BLaER1 treated with 17β-estradiol and CSF1 and Interleukin-3, amounts not matched to agents 10 nM and 100 nM (cell line): ENCODE results near the gene ECT2L.

Experiments
- H3K27ac ChIP-seq, 11 experiments: shearing (Covaris generic); formaldehyde crosslinking; 2 replicates each; pipeline ENCODE4 v1.8.1; 2022
- H3K27me3 ChIP-seq, 11 experiments: shearing (Covaris generic); formaldehyde crosslinking; 2 replicates each; pipeline ENCODE4 v1.8.1; 2022
- H3K36me3 ChIP-seq, 11 experiments: shearing (Covaris generic); formaldehyde crosslinking; 2 replicates each; pipeline ENCODE4 v1.8.1; 2022
- H3K4me1 ChIP-seq, 10 experiments: shearing (Covaris generic); formaldehyde crosslinking; 2 replicates each; pipeline ENCODE4 v1.8.1; 2022
- H3K4me2 ChIP-seq, 11 experiments: shearing (Covaris generic); formaldehyde crosslinking; 2 replicates each; pipeline ENCODE4 v1.8.1; 2022
- H3K4me3 ChIP-seq, 10 experiments: shearing (Covaris generic); formaldehyde crosslinking; 2 replicates each; pipeline ENCODE4 v1.8.1; 2022
- H3K9ac ChIP-seq, 11 experiments: shearing (Covaris generic); formaldehyde crosslinking; 2 replicates each; pipeline ENCODE4 v1.8.1; 2022
- H3K9me3 ChIP-seq, 11 experiments: shearing (Covaris generic); formaldehyde crosslinking; replicated peaks in 1 of 11; 2 replicates each; pipeline ENCODE4 v1.8.1; 2022
- H4K20me1 ChIP-seq, 11 experiments: shearing (Covaris generic); formaldehyde crosslinking; 2 replicates each; pipeline ENCODE4 v1.8.1; 2022
- Cebpa-rat ChIP-seq, 11 experiments: shearing (Covaris generic); IDR thresholded peaks; 2 replicates each; pipeline ENCODE4 v1.8.1; 2022

ECT2L gene

GRCh38 chr6:138774370-138774769 is 21.5 kb upstream of the ECT2L start:
- Histone ChIP-seq H3K4me3 (peak overlapping the region; percentile 70 to 93 (median 88)), H3K27ac (peak overlapping the region in 8 of 11 experiments; percentile 89 to 98 (median 94); a peak in 11 of 22 replicates)
- no peak for TF ChIP-seq Cebpa-rat (IDR thresholded peaks at IDR 0.05)

GRCh38 chr6:138776659-138777058 is 19.2 kb upstream of the ECT2L start:
- no peaks in the 10 kb centered on the region for H4K20me1 ChIP-seq
- no peak overlapping the region for H3K27ac ChIP-seq
- H3K27me3 ChIP-seq: no peaks in the 10 kb centered on the region
- H3K9ac ChIP-seq: 0 out of 22 replicates have a peak overlapping the region, but pooled peaks of 1 of the 11 experiments have one; percentile 8
- H3K4me1 ChIP-seq: peaks cover 14 to 23% (median 19%) of the 10 kb centered on the region in 10 experiments
- H3K4me2 ChIP-seq: no peak overlapping the region
- no peaks in the 10 kb centered on the region for H3K9me3 ChIP-seq
- TF ChIP-seq Cebpa-rat (IDR thresholded peaks at IDR 0.05): no peak
- no peak overlapping the region for H3K4me3 ChIP-seq
- H3K36me3 ChIP-seq: peaks cover 11 to 40% (median 13%) of the 10 kb centered on the region in 11 experiments; a peak in 16 of 22 replicates

More at GRCh38 chr6:138774370-138774769, 21.5 kb upstream of the ECT2L start:
- peak overlapping the region; percentile 79 to 97 (median 89) for H3K4me2 ChIP-seq
- H4K20me1 ChIP-seq: no peaks in the 10 kb centered on the region
- no peaks in the 10 kb centered on the region for H3K9me3 ChIP-seq
- H3K27me3 ChIP-seq: no peaks in the 10 kb centered on the region
- peaks cover 0 to 19% (median 0%) of the 10 kb centered on the region in 11 experiments; a peak in 8 of 22 replicates for H3K36me3 ChIP-seq
- peaks cover 15 to 23% (median 19%) of the 10 kb centered on the region in 10 experiments for H3K4me1 ChIP-seq
- H3K9ac ChIP-seq: peak overlapping the region; percentile 84 to 94 (median 90)

GRCh38 chr6:138778331-138778730 is 17.6 kb upstream of the ECT2L start:
- no peak overlapping the region for H3K27ac ChIP-seq
- H3K9me3 ChIP-seq: no peaks in the 10 kb centered on the region
- no peak overlapping the region for H3K4me2 ChIP-seq
- peaks cover 7 to 14% (median 11%) of the 10 kb centered on the region in 10 experiments; a peak in 19 of 20 replicates for H3K4me1 ChIP-seq
- H3K9ac ChIP-seq: no peak overlapping the region
- no peak overlapping the region for H3K4me3 ChIP-seq
- peaks cover 11 to 56% (median 24%) of the 10 kb centered on the region in 11 experiments; a peak in 17 of 22 replicates for H3K36me3 ChIP-seq
- no peaks in the 10 kb centered on the region for H3K27me3 ChIP-seq
- H4K20me1 ChIP-seq: no peaks in the 10 kb centered on the region
- no peak for TF ChIP-seq Cebpa-rat (IDR thresholded peaks at IDR 0.05)

- peaks cover 15 to 74% (median 50%) of the 10 kb centered on the region in 11 experiments; a peak in 19 of 22 replicates for H3K36me3 ChIP-seq
Observed at GRCh38 chr6:138782243-138782642, 13.6 kb upstream of the ECT2L start.

GRCh38 chr6:138785079-138785478 is 10.8 kb upstream of the ECT2L start:
- H3K36me3 ChIP-seq: peaks cover 25 to 85% (median 71%) of the 10 kb centered on the region in 11 experiments; a peak in 21 of 22 replicates
- H3K4me2 ChIP-seq: no peak overlapping the region
- H4K20me1 ChIP-seq: no peaks in the 10 kb centered on the region
- no peak overlapping the region for H3K9ac ChIP-seq
- no peaks in the 10 kb centered on the region for H3K27me3 ChIP-seq
- no peak overlapping the region for H3K4me3 ChIP-seq
- no peak overlapping the region for H3K27ac ChIP-seq
- H3K9me3 ChIP-seq: no peaks in the 10 kb centered on the region
- no peaks in the 10 kb centered on the region for H3K4me1 ChIP-seq
- TF ChIP-seq Cebpa-rat (IDR thresholded peaks at IDR 0.05): no peak

More at GRCh38 chr6:138782243-138782642, 13.6 kb upstream of the ECT2L start:
- Histone ChIP-seq H3K27me3 (no peaks in the 10 kb centered on the region), H3K27ac (no peak overlapping the region), H3K9me3 (no peaks in the 10 kb centered on the region), H4K20me1 (no peaks in the 10 kb centered on the region), H3K4me3 (no peak overlapping the region), H3K9ac (no peak overlapping the region), H3K4me2 (no peak overlapping the region), H3K4me1 (no peaks in the 10 kb centered on the region)
- TF ChIP-seq Cebpa-rat (IDR thresholded peaks at IDR 0.05): no peak

GRCh38 chr6:138785980-138786379 is 9.9 kb upstream of the ECT2L start:
- H3K4me1 ChIP-seq: no peaks in the 10 kb centered on the region
- H3K4me2 ChIP-seq: no peak overlapping the region
- H3K36me3 ChIP-seq: peaks cover 22 to 86% (median 73%) of the 10 kb centered on the region in 11 experiments; a peak in 21 of 22 replicates
- H4K20me1 ChIP-seq: no peaks in the 10 kb centered on the region
- H3K27me3 ChIP-seq: no peaks in the 10 kb centered on the region
- no peak overlapping the region for H3K4me3 ChIP-seq
- H3K9me3 ChIP-seq: no peaks in the 10 kb centered on the region
- no peak overlapping the region for H3K9ac ChIP-seq
- TF ChIP-seq Cebpa-rat (IDR thresholded peaks at IDR 0.05): no peak
- H3K27ac ChIP-seq: no peak overlapping the region

- Histone ChIP-seq H3K4me1 (no peaks in the 10 kb centered on the region), H3K4me3 (no peak overlapping the region), H3K9me3 (no peaks in the 10 kb centered on the region), H4K20me1 (no peaks in the 10 kb centered on the region), H3K36me3 (peaks cover 20 to 86% (median 67%) of the 10 kb centered on the region in 11 experiments; a peak in 21 of 22 replicates), H3K27me3 (no peaks in the 10 kb centered on the region), H3K4me2 (no peak overlapping the region), H3K9ac (no peak overlapping the region), H3K27ac (no peak overlapping the region)
- TF ChIP-seq Cebpa-rat (IDR thresholded peaks at IDR 0.05): no peak
Observed at GRCh38 chr6:138787138-138787537, 8.7 kb upstream of the ECT2L start.

GRCh38 chr6:138796771-138797170 is 884 bp downstream of the ECT2L start:
- Histone ChIP-seq H4K20me1 (no peaks in the 10 kb centered on the region), H3K4me2 (no peak overlapping the region), H3K27ac (no peak overlapping the region), H3K36me3 (peaks cover 0 to 10% (median 5%) of the 10 kb centered on the region in 11 experiments; a peak in 10 of 22 replicates), H3K4me3 (no peak overlapping the region), H3K9ac (no peak overlapping the region), H3K4me1 (no peaks in the 10 kb centered on the region), H3K27me3 (no peaks in the 10 kb centered on the region), H3K9me3 (0 out of 22 replicates have a peak, but pooled peaks cover 0 to 3% (median 0%) of the 10 kb centered on the region in 11 experiments)
- TF ChIP-seq Cebpa-rat (IDR thresholded peaks at IDR 0.05): no peak

GRCh38 chr6:138797806-138798446 is 2.0 kb downstream of the ECT2L start:
- H3K9ac ChIP-seq: no peak overlapping the region
- H3K4me3 ChIP-seq: no peak overlapping the region
- H3K4me1 ChIP-seq: no peaks in the 10 kb centered on the region
- no peaks in the 10 kb centered on the region for H3K27me3 ChIP-seq
- no peak overlapping the region for H3K4me2 ChIP-seq
- TF ChIP-seq Cebpa-rat (IDR thresholded peaks at IDR 0.05): no peak
- H4K20me1 ChIP-seq: no peaks in the 10 kb centered on the region
- no peak overlapping the region for H3K27ac ChIP-seq
- peaks cover 0 to 2% (median 0%) of the 10 kb centered on the region in 11 experiments; a peak in 3 of 22 replicates for H3K36me3 ChIP-seq
- 0 out of 22 replicates have a peak, but pooled peaks cover 0 to 3% (median 0%) of the 10 kb centered on the region in 11 experiments for H3K9me3 ChIP-seq
